Liver (tissue), 9 donors: ENCODE measurements around the gene CACNB4. TPM values are rescaled to one million over a fixed set of nuclear protein-coding genes. Genes with fewer than 3 reads are reported as not detected.

Experiments used
- DNase-seq: peaks from one replicate; pipeline ENCODE4 v3.0.0-alpha.2; 2017; ENCODE audit warnings: low spot score
- H3K27ac ChIP-seq, 2 donors: one replicate each; pipeline ENCODE4 v1.7.0; 2013; ENCODE audit warnings: inconsistent platforms in 2 of 2, low read length in 2 of 2, control low read depth in 1 of 2, low read depth in 1 of 2, mild to moderate bottlenecking in 1 of 2
- H3K27me3 ChIP-seq, 4 donors: one replicate each; pipeline versions ENCODE4 v1.6.1 to v1.7.0; 2013; ENCODE audit warnings: low read length in 3 of 4, inconsistent platforms in 1 of 4, mild to moderate bottlenecking in 1 of 4, moderate library complexity in 1 of 4; ENCODE audit not compliant: control insufficient read depth in 4 of 4, insufficient read depth in 4 of 4
- H3K36me3 ChIP-seq, 4 donors: one replicate each; pipeline versions ENCODE4 v1.6.1 to v1.7.0; 2013; ENCODE audit warnings: low read length in 3 of 4, mild to moderate bottlenecking in 3 of 4, low read depth in 1 of 4, moderate library complexity in 1 of 4; ENCODE audit not compliant: control insufficient read depth in 4 of 4, insufficient read depth in 3 of 4
- H3K4me1 ChIP-seq, 4 donors: one replicate each; pipeline versions ENCODE4 v1.6.1 to v1.7.0; 2013; ENCODE audit warnings: low read length in 3 of 4, mild to moderate bottlenecking in 3 of 4, moderate library complexity in 1 of 4; ENCODE audit not compliant: control insufficient read depth in 4 of 4, insufficient read depth in 4 of 4
- H3K4me3 ChIP-seq, 3 donors: one replicate each; pipeline versions ENCODE4 v1.6.1 to v1.7.0; 2013; ENCODE audit warnings: low read length in 3 of 3, control low read depth in 1 of 3, low read depth in 1 of 3, mild to moderate bottlenecking in 1 of 3
- H3K9ac ChIP-seq, 2 donors: one replicate each; pipeline ENCODE4 v1.7.0; 2013; ENCODE audit warnings: low read length in 2 of 2, mild to moderate bottlenecking in 2 of 2, moderate library complexity in 2 of 2, control low read depth in 1 of 2, low read depth in 1 of 2
- H3K9me3 ChIP-seq, 4 donors: one replicate each; pipeline versions ENCODE4 v1.6.1 to v1.7.0; 2013; ENCODE audit warnings: low read length in 3 of 4; ENCODE audit not compliant: control insufficient read depth in 4 of 4
- ATF3 ChIP-seq: IDR thresholded peaks from 2 replicates; pipeline ENCODE4 v1.6.1; 2016; ENCODE audit warnings: antibody characterized with exemption
- CTCF ChIP-seq: fragments of 150-350 bp; IDR thresholded peaks from 2 replicates; pipeline ENCODE4 v1.5.1; 2017; ENCODE audit warnings: improper control_type of control experiment, low read depth, low read length; ENCODE audit not compliant: missing input control
- EGR1 ChIP-seq, 2 donors: IDR thresholded peaks; 2 replicates each; pipeline ENCODE4 v1.6.1; 2016 to 2018; ENCODE audit warnings: antibody characterized with exemption in 2 of 2, low read depth in 2 of 2
- FOXA1 ChIP-seq: IDR thresholded peaks from 2 replicates; pipeline ENCODE4 v1.6.1; 2016; ENCODE audit warnings: antibody characterized with exemption
- FOXA2 ChIP-seq: IDR thresholded peaks from 2 replicates; pipeline ENCODE4 v1.6.1; 2016; ENCODE audit warnings: antibody characterized with exemption
- GABPA ChIP-seq, 2 donors: IDR thresholded peaks in 1 of 2; conservative IDR thresholded peaks in 1 of 2; 2 replicates each; pipeline ENCODE4 v1.6.1; 2016; ENCODE audit warnings: antibody characterized with exemption in 2 of 2, mild to moderate bottlenecking in 1 of 2, moderate library complexity in 1 of 2
- HNF4A ChIP-seq, 2 donors: conservative IDR thresholded peaks; 2 replicates each; pipeline ENCODE4 v1.6.1; 2016; ENCODE audit warnings: antibody characterized with exemption in 2 of 2, mild to moderate bottlenecking in 2 of 2
- HNF4G ChIP-seq: IDR thresholded peaks from 2 replicates; pipeline ENCODE4 v1.6.1; 2016; ENCODE audit warnings: antibody characterized with exemption
- JUND ChIP-seq, 2 donors: IDR thresholded peaks; 2 replicates each; pipeline ENCODE4 v1.6.1; 2016; ENCODE audit warnings: antibody characterized with exemption in 2 of 2
- MAX ChIP-seq: IDR thresholded peaks from 2 replicates; pipeline ENCODE4 v1.6.1; 2016; ENCODE audit warnings: antibody characterized with exemption
- NR2F2 ChIP-seq: IDR thresholded peaks from 2 replicates; pipeline ENCODE4 v1.6.1; 2016; ENCODE audit warnings: antibody characterized with exemption
- RAD21 ChIP-seq, 2 donors: IDR thresholded peaks; 2 replicates each; pipeline ENCODE4 v1.6.1; 2016; ENCODE audit warnings: antibody characterized with exemption in 2 of 2, mild to moderate bottlenecking in 2 of 2
- REST ChIP-seq: IDR thresholded peaks from 2 replicates; pipeline ENCODE4 v1.6.1; 2016; ENCODE audit warnings: antibody characterized with exemption, mild to moderate bottlenecking
- RXRA ChIP-seq, 2 donors: IDR thresholded peaks; 2 replicates each; pipeline ENCODE4 v1.6.1; 2017 to 2018; ENCODE audit warnings: antibody characterized with exemption in 2 of 2, mild to moderate bottlenecking in 1 of 2
- SP1 ChIP-seq: IDR thresholded peaks from 2 replicates; pipeline ENCODE4 v1.6.1; 2018; ENCODE audit warnings: antibody characterized with exemption, mild to moderate bottlenecking
- TAF1 ChIP-seq: conservative IDR thresholded peaks from 2 replicates; pipeline ENCODE4 v1.6.1; 2016; ENCODE audit warnings: antibody characterized with exemption, mild to moderate bottlenecking
- YY1 ChIP-seq: IDR thresholded peaks from 2 replicates; pipeline ENCODE4 v1.6.1; 2016; ENCODE audit warnings: antibody characterized with exemption, mild to moderate bottlenecking
- ZBTB33 ChIP-seq: IDR thresholded peaks from 2 replicates; pipeline ENCODE4 v1.6.1; 2016; ENCODE audit warnings: antibody characterized with exemption
- WGBS: extraction: QIAGEN DNeasy Blood & Tissue Kit; methylation state at CpG from one replicate; pipeline ENCODE4 v1.1.7; 2013; 5-methylcytosine and 5-hydroxymethylcytosine counted together
- polyA plus RNA-seq, 2 donors: library from polyadenylated mRNA; stranded (reverse) in 1 of 2; unstranded in 1 of 2; fragments of 200-250 nt in 1 of 2; fragments of >200 nt in 1 of 2; fragmentation: Nextera tagmentation in 1 of 2; extraction: Ambion mirVana in 1 of 2; gene quantifications; one replicate each; pipeline versions ENCODE4 v1.2.1 to v1.2.3, GENCODE V29; 2013 to 2015
- total RNA-seq, 2 donors: library from RNA; depleted of rRNA; stranded (reverse); fragments of >200 nt; gene quantifications; one replicate each; pipeline ENCODE4 v1.2.3, GENCODE V29; 2014
- donor health status: healthy.
- donor health status: healthy.
- donor health status: healthy.
- donor health status: healthy.
- donor health status: healthy.

Gene CACNB4
- total and polyA plus RNA-seq, 4 donors = 0.02 to 0.50 (median 0.21) TPM

- Histone ChIP-seq H3K4me1 (no peaks in the 10 kb centered on the region), H3K9me3 (no peaks in the 10 kb centered on the region), H3K27me3 (no peaks in the 10 kb centered on the region), H3K27ac (no peak overlapping the region), H3K4me3 (no peak overlapping the region), H3K9ac (no peak overlapping the region), H3K36me3 (no peaks in the 10 kb centered on the region)
- 84% methylated on average over 14 of the region's 14 CpGs for WGBS
- TF ChIP-seq ATF3 (no peak), NR2F2 (no peak), TAF1 (no peak), SP1 (no peak), HNF4G (no peak), RXRA (IDR thresholded peaks at IDR 0.05) (no peak), HNF4A (conservative IDR thresholded peaks at IDR 0.05) (no peak), JUND (IDR thresholded peaks at IDR 0.05) (no peak), FOXA2 (no peak), ZBTB33 (no peak), CTCF (no peak)
- DNase-seq = no peak
These were observed 146.0 kb downstream of the CACNB4 start for GRCh38 chr2:151952691-151953456.

- no peak overlapping the region for H3K27ac ChIP-seq
- WGBS = 64% methylated on average over 5 of the region's 5 CpGs
- no peaks in the 10 kb centered on the region for H3K36me3 ChIP-seq
- no peaks in the 10 kb centered on the region for H3K27me3 ChIP-seq
- H3K9ac ChIP-seq = no peak overlapping the region
- no peak for DNase-seq
- H3K4me1 ChIP-seq = peaks cover 0 to 6% (median 0%) of the 10 kb centered on the region in 4 donors
- no peaks in the 10 kb centered on the region for H3K9me3 ChIP-seq
- no peak overlapping the region for H3K4me3 ChIP-seq
- no peak for TF ChIP-seq ATF3
- TF ChIP-seq EGR1 (IDR thresholded peaks at IDR 0.05; ENCODE audit: low read depth in 2 of 2) = no peak
- TF ChIP-seq JUND (IDR thresholded peaks at IDR 0.05) = no peak
- no peak for TF ChIP-seq RAD21 (IDR thresholded peaks at IDR 0.05)
- TF ChIP-seq SP1 = no peak
- TF ChIP-seq MAX = no peak
- no peak for TF ChIP-seq FOXA1
- TF ChIP-seq YY1 = no peak
- no peak for TF ChIP-seq RXRA (IDR thresholded peaks at IDR 0.05)
- no peak for TF ChIP-seq NR2F2
- TF ChIP-seq TAF1 = no peak
- TF ChIP-seq HNF4A (conservative IDR thresholded peaks at IDR 0.05) = no peak
- no peak for TF ChIP-seq CTCF
- no peak for TF ChIP-seq FOXA2
- TF ChIP-seq GABPA (IDR thresholded peaks at IDR 0.05 in 1 of 2, conservative IDR thresholded peaks at IDR 0.05 in 1 of 2) = no peak
- TF ChIP-seq ZBTB33 = no peak
- no peak for TF ChIP-seq HNF4G
- TF ChIP-seq REST = no peak
These were observed 151.1 kb downstream of the CACNB4 start for GRCh38 chr2:151947813-151948165.
